AG09309 (cell line): ENCODE results near the gene FNDC3A.
"Not testable (repeated sequence)": the region's sequence is repeated elsewhere in the genome, so short reads cannot be mapped to it uniquely, and the experiment has no call there.

Experiments
- DNase-seq: peaks from one replicate; pipeline ENCODE4 v3.0.0-alpha.2; 2010; ENCODE audit warnings: low read depth
- H3K4me3 ChIP-seq: 2 replicates; pipeline ENCODE4 v1.5.1; 2011; ENCODE audit warnings: mild to moderate bottlenecking, low read depth, low read length, moderate library complexity; ENCODE audit not compliant: control insufficient read depth
- TF ChIP-seq, protein P1 (sequence below): IDR thresholded peaks from 2 replicates; pipeline ENCODE4 v1.5.1; 2011; ENCODE audit warnings: mild to moderate bottlenecking, low read depth, low read length, inconsistent platforms; ENCODE audit not compliant: insufficient read depth, control insufficient read depth; ENCODE audit errors: missing control alignments

The FNDC3A gene

DNA sequence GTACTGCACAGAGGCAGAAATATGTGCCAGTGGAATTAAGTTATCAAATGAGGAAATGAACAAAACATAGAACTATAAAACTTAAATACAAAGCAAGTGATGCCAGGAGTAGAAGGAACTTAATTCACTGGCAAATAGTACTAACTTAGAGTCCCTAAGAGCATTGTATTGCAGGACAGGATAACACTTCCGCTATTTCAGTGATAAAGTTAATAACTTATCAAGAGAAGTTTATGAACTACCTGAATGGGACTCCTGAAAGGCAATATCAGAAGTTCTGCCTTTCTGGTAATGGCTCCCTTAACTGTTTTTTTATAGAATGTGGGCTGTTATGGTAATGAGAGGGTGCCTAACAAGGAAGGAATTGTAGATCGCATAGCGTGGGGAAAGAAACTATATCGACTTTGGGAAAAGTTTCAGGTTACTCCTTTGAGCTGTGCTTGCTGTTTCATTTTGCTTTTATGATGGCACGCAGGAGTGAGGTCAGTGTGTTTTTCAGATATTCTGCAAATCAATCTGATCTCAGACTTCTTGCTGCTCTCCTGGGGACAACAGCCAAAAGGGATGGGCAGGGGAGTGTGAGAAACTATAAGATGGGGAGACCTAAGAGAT, 149.1 kb downstream of the FNDC3A start:
- DNase-seq = no peak
- no peak overlapping the region for H3K4me3 ChIP-seq
- TF ChIP-seq, protein P1, sequence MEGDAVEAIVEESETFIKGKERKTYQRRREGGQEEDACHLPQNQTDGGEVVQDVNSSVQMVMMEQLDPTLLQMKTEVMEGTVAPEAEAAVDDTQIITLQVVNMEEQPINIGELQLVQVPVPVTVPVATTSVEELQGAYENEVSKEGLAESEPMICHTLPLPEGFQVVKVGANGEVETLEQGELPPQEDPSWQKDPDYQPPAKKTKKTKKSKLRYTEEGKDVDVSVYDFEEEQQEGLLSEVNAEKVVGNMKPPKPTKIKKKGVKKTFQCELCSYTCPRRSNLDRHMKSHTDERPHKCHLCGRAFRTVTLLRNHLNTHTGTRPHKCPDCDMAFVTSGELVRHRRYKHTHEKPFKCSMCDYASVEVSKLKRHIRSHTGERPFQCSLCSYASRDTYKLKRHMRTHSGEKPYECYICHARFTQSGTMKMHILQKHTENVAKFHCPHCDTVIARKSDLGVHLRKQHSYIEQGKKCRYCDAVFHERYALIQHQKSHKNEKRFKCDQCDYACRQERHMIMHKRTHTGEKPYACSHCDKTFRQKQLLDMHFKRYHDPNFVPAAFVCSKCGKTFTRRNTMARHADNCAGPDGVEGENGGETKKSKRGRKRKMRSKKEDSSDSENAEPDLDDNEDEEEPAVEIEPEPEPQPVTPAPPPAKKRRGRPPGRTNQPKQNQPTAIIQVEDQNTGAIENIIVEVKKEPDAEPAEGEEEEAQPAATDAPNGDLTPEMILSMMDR = no peak

DNA sequence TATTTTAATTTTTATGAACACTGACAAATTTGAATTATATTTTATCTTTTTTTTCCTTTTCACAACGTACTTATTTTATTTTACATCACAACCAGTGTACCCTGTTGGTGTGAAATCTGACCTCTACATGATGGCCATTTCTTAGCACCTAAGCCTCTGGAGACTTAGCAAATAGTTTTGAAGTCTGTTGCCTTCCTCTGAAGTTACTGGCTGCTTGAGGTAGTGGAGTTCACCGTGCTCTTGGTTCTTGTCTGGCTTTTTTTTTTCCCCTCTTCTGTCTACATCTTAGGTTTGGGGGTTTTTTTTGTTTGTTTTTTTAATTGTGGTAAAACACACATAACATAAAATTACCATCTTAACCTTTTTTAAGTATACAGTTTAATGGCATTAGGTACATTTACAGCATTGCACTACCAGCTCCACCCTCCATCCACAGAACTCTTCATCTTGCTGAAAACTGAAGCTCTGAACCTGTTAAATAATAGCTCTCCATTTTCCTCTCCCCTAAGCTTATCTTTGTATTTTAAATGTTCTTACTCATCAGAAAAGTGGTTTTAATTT, 150.3 kb downstream of the FNDC3A start:
- no peak overlapping the region for H3K4me3 ChIP-seq
- DNase-seq = no peak
- TF ChIP-seq, protein P1 = no peak

DNA sequence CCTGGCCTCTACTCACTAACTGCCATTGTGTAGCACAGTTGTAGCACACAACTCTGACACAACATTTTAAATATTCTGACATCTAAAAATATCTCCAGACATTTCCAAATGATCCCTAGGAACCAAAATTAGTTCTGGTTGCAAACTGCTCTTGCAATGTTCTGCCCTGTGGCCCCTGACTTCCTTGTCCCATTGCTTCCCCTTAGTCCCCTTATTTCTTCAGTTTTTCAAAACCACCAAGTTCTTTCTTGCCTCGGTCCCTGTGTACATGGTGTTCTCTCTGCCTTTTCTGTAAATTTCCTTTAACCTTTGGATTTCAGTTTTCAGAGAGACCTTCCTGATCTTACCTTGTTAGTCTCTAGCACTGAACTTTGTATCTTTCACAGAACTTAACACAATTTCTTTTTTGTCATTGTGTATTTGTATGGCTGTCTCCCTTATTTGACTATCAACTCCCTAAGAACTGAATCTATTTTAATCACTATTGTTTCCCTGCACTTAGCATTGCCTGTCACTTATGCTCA, 156.8 kb downstream of the FNDC3A start:
- TF ChIP-seq, protein P1 = no peak
- no peak for DNase-seq
- H3K4me3 ChIP-seq = no peak overlapping the region

DNA sequence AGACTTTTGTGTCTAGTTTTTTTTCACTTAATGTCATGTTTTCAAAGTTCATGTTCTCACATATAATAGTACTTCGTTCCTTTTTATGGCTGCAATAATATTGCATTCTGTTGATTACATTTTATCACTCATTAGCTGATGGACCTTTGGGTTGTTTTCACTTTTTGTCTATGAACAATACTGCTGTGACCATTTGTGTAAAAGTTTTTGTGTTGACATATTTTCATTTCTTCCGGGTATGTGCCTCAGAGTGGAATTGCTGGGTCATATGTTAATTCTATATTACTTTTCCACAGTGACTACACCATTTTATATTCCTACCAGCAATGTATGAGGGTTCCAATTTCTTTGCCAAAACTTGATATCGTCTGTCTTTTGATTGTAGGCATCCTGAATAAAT, 158.6 kb downstream of the FNDC3A start:
- no peak overlapping the region for H3K4me3 ChIP-seq
- no peak for DNase-seq
- TF ChIP-seq, protein P1 = no peak

DNA sequence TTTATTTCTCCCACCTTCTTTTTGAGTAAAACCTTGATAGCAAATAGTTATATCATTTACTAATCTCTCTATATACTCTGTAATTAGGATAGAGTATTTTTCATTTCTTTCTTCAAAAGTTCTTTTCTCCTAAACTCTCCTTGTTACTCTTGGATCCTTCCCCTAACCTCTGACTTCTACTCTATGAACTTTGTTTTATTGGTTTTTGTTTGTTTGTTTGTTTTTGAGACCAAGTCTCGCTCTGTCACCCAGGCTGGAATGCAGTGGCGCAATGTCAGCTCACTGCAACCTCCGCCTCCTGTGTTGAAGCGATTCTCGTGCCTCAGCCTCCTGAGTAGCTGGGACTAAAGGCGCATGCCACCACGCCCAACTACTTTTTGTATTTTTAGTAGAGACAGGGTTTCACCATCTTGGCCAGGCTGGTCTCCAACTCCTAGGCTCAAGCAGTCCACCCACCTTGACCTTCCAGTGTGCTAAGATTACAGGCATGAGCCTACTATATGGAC, 161.5 kb downstream of the FNDC3A start:
- not testable (repeated sequence) for DNase-seq

DNA sequence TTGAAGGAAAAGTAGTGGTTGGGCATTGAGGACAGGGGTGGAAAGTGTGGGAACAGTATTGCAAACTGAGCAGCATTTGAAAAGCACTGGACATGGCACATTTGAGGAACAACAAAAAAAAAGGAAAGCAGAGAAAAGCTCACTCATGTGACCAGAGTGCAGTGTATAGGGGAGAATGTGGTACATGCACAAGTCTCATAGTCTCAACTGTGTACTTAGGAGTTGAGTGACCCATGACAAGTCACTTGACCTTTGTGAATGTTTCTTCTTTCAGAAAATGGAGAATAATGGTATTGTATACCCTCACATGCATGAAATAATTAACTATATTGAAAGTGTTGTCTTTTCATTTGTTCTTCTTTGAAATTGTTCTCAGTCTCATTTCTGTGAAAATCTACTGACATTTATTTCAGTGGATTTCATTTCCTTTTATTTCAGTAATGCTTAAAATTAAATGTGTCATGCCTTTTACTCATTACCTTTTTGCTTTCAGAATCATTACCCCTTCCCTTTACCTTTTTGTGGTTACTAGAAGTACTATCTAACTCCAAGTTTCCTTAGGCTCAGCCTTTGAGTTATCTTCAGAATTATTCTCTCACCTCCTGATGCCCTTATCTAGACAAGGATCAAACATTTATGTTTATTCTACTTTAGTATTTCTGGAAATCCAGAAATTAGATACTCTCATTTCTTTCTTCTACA, 165.3 kb downstream of the FNDC3A start:
- no peak overlapping the region for H3K4me3 ChIP-seq
- no peak for DNase-seq
- TF ChIP-seq, protein P1 = no peak

More for the DNA sequence above, 161.5 kb downstream of the FNDC3A start:
- H3K4me3 ChIP-seq = not testable (repeated sequence)

DNA sequence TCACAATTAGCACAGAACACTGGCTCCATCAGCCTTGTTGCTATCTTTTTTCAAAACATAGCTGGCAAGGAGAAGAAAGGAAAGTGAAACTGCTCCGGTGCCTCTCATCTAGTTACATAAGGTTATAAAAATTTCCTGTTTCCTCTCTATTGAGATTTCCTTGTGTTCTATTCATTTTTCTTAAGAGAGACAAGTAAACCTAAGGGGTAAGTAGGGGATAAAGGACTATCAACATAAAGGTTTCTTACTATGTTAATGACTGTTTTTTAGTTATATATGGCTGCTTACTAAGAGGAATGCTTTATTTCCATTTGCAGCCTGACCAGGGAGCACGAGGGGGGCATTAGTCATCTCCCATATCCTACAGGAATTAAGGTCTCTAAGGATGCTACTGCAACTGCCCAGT, 171.2 kb downstream of the FNDC3A start:
- TF ChIP-seq, protein P1 = no peak
- H3K4me3 ChIP-seq = no peak overlapping the region
- no peak for DNase-seq
